M059J (cell line): ENCODE measurements around the gene ELMO2. TPM values are rescaled to one million over a fixed set of nuclear protein-coding genes. Genes with fewer than 3 reads are reported as not detected.

Experiments
- DNase-seq: peaks from one replicate; pipeline ENCODE4 v3.0.0-alpha.2; 2012; ENCODE audit warnings: low read depth
- total RNA-seq: library from RNA; depleted of rRNA; stranded (reverse); fragments of >200 nt; shearing (Covaris generic); gene quantifications from 2 replicates; pipeline ENCODE4 v1.2.3, GENCODE V29; 2014; rRNA removed

ELMO2 gene
- total RNA-seq, 1 experiment from 2014 or later = 54.9 TPM

DNA sequence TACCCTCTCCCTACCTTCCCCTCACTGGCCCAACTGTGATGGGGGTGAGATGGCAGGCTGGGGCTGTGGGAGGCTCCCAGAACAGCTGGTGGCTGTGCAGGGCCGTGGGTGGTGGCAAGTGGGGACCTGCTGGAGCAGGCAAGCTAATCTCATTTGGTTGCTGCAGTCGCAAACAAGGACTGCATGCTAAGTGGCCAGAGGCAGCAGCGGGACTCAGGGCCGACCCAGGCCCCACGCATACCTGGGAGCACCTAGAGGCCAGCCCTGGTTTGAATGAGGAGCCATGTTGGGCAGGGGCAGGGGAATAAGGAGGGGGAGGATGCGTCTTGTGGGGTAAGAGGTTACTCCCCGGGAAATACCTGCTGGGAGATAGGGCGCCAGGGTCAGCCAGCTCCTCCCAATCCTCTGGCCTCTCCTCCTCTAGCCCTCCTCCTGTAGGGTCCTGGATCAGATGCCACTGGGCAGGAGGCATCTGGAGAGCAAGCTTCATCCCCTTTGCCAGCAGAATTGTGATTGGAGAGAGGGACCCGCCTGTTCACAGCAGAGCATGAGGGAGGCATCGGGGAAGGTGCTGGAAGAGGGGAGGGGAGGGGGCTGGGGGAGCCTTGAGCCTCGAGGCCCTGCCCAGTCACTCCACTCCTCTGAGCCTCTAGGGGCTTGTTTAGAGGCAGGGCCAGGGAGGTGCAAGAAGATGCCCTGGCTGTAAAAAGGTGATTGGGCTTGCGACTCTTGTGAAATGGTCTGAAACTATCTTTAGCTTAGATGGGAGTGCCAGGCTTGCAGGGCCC lies 73.8 kb downstream of the ELMO2 start:
- DNase-seq = no peak

DNA sequence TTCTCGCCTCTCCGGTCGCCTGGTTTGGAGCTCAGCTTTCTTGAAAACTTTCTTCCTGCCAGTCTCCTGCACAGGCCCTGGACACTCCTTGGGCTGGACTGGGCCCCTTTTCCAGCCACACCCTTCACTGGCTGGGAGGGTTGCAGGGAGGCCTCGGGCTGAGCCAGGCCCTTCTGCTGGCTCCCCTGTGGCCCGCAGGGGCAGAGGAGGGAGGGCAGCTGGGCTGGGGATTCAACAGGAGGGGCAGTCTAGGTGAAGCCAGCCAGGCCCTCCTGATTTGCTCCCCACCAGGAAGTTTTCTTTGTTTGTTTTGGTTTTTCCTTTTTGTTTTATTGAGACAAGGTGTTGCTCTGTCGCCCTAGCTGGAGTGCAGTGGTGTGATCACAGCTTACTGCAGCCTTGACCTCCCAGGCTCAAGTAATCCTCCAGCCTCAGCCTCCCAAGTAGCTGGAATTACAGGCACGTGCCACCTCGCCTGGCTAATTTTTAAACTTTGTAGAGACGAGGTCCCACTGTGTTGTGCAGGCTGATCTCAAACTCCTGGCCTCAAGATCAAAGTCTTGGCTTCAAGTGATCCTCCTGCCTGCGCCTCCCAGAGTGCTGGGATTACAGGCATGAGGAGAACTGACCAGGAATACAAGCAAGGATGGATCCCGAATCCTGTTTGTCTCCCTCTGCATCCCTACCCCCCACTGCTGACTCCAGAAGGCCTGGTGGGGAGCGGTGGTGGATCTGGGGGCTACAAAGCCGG lies 74.6 kb downstream of the ELMO2 start:
- DNase-seq = no peak

DNA sequence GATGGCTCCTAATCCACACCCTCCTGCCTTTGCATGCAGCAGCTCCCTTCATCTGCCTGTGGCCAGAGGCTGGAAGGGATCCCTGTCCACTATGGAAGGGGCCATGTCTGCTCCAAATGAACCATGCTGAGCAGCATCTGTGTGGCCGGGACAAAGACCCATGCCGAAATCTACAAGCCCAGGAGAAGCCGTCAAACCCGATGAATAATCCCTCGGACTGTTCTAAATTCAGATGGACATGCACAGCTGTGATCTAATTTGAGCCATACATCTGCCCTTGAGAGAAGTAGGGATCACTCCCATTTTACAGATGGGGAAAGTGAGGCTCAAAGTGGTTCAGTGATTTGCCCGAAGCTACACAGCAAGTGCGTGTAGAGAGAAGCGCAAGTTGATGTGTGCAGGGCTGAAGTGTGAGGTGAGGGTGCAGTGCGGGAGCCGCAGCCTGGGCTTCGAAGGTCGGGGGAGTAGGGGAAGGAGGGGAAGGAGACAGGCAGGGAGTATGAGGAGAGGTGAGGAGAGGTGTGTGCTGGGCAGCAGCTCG lies 75.5 kb downstream of the ELMO2 start:
- no peak for DNase-seq

DNA sequence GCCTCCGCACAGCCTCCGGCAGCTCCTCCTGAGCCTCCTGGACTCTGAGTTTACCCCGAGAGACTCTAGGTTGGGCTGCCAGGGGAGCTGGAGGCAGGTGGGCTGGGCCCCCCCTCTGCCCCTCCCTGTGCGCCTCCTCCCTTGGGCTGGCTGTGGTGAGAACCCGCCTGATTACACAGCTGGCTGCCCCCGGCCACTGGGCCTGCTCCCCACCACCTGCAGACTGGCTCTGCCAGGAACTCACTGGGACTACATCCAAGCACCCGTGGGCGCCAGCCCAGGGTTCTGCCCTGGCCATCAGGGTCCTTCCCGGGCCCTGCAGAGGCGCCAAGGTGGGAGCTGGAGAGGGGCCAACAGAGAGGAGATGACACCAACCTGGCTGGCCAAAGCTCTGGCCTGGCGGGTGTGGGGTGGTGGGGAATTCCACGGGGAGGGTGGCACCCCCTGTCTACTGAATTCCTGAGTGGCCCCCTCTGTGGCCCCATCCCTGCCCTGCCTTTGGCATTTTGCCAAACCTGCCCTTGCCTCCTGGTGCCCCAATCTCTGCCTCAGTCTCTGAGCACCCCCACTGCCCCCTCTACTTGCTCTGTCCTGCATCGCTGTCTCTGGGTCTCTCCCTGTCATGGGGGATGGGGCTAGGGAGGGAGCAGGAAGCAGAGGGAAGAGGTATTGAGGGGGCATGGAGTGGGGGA lies 76.2 kb downstream of the ELMO2 start:
- no peak for DNase-seq

DNA sequence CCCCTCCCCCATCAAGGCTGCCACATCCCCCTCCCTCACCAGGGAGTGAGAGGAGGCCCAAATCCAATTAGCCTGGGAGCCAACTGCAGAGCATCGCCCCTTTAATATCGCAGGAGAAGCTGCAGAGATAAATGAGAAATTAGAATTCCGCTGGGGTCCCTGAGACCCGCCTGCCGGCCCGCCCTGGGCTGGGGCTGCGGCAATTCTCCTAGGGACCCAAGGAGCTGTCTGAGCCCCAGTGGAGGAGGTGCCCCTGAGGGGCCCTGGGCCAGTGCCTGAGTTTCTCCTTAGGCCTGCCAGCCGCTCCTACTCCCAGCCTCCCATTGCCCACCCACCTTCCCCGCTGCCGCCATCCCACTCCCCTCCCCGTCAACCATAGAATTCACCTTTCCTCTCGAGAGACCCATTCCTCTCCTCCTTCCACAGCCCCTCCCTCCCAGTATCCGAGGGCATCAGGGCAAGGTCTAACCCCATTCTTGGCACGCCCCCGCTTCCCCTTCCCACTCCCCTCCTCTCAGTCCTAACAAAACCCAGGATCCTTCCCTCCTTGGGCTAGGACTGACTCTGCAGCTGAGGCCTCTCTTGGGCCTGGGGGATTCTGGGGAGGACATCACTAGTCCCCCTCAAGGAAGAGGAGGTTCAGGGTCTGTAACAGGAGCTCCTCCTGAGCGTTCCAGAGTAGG lies 78.1 kb downstream of the ELMO2 start:
- no peak for DNase-seq

DNA sequence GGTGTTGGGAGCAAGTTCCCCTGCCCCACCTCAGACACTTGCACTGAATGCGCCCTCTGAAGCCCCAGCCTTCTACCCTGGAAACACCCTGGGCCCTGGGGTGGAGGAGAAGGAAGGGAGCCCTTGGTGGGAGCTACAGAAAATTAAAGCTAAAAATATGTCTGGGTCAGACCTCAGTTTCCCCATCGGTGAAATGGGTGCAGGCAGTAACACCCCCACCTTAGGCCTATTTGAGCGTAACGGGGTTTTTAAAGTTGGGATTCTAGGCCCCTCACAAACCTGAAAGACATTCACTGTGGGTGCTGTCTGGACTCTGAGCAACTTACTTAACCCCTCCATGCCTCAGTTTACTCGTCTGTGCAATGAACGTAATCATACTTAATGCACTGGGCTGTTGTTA lies 78.9 kb downstream of the ELMO2 start:
- no peak for DNase-seq

DNA sequence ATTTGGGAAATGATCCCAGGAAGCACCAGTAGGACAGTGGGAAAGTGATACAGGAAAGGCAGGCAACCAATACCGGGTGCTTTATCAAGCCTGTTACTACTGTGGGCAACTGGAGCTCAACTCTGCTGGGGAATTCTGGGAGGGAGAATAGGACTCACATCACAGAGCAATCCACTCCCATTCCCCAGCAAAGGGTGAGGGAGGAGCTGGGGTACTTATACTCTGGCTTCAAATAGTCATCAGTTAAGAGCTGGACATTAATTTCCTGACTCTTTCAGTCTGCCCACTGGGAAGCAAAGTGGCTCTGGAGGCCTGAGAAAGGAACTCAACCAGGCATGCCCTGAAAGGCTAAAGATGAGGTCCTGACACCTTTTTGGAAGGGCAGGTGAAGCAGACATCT lies 80.6 kb downstream of the ELMO2 start:
- DNase-seq = no peak

DNA sequence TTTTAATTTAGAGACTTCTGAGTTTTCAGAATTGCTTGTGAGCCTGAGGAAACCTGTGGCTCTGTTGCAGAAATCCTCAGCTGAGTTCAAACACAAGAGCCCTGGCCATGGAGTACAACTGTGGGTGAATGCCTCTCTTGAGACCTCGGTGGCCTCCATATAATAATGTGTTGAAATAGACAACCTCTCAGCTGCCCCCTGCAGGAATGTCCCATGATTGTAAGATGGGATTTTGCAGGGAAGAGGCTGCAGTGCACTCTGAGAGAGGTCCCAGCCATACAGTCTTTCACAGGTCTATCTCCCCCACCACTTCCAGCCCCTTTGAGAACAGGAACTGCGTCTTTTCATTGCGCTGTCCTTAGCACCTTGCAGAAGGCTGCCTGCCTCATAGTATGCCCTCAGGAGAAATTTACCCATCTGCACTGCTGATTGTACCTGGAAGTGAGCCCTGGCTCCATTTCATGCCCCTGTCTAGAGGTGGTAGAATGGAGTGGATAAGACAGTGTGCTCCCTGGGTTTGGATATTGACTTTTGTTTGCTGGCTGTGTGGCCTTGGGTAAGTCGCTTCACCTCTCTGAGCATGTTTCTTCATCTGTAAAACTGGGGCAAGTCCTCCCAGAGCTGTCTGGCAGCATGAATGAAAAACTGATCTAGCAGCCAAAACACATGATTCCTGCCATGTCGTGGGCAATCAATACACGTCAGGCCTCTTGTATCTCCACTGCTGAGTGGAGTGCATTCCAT lies 81.3 kb downstream of the ELMO2 start:
- DNase-seq = peak; percentile 47

DNA sequence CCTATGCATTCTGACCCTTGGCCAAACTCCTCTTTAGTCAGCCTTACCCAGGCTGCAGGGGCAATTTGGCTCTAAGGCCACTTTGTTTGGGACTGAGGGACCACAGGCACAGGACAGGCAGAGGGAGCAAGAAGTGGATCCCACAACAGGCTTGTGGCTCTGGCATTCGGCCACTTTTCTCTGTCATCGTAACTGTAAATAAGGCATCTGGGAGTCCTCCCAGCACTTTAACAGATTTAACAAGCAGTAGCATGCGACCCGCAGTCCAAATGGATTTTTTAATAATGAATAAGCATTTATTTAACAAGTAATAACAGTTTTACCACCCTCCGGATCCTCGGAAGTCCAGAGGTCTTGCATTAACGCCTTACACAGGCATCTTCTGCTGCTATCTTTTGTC lies 82.0 kb downstream of the ELMO2 start:
- DNase-seq = peak; percentile 49

DNA sequence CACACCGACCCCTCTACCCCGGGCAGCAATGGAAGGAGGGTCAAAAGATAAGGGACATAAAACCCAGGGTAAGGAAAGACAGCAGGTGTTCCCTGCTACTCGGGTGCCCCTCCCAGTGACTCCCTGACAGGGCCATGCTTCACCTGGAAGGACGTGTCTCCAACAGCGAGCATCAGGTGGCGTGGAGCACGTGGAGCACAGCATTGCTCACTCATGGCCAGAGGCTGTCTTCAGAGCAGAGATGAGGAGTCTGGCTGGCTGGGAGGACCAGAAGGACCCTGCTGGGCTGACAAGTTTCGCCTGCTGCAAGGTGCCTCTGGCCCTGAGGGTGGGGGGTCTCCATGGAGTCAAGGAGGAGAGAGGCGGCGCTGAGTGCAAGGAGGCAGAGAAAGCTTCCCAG lies 82.9 kb downstream of the ELMO2 start:
- no peak for DNase-seq

DNA sequence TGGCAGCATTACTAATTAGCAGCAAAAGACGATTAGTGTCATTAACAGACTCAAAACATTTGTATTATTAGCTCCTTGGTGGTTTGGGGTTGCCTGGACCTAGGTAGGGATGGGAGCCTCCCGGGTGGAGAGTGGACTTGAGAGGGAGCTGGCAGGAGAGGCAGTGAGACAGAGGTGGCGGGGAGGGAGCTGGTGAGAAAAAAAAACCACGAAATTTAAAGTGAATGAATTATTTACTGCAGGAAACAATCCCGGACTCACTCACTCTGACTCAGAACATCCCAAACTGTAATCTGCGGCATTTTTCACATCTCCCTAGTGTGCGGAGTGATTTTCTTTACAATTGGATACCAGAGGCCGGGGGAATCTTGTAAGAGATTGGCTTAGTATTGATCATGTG lies 83.8 kb downstream of the ELMO2 start:
- DNase-seq = no peak

DNA sequence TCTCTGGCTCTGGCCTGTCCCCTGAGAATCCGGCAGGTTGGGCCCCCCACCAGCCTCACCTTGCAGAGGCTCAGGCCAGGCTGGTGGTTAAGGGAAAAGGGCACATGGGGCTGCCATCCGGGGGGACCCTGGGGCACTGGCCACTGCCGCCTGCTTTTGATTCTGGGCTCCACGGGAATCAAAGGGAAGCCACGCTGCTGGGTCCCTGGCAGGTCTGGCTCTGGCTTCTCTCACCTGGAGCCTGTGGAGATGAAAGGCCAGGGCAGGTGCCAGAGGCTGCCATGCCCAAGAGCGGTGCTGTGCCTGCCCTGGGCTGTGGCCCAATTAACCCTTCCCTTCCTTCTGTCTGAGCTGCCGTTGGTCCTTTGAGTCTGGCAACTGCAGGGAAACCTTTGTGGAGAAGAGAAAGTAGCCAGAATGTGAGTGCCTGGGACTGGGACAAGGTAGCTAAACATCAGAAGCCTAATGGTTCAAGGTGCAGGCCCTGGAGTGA lies 88.7 kb downstream of the ELMO2 start:
- DNase-seq = no peak

DNA sequence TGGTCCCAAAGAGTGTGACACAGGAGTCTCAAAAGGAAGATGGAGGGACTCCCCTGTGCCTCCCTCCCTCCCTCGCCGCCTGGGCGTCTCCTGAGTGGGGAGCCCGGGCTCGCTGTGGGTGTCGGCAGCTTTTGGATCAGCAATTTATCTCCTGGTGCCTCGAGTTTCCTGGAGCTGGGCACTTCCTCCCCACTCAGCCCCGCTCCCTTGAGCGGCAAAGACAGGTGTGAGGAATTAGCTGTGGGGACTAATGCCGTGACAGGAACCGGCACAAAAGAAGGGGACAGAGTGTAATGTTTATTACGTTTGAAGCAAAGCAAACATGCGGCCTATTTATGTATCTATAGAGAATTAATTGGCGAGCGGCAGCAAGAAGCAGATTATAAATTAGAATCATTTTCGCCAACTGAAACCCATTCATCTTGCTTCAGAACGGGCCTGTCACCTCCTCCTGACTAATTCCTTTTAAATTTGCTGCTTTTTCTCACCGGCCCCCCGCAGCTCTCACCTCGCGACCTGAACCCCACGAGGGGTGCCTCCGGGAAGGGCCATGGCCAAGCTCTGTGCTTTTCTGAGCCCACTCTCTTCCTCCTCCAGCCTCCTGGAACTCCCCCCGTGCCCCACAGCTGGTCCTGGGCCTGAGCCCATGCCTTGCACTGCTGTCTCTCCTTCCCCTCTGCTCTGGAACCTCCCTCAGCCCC lies 89.3 kb downstream of the ELMO2 start:
- DNase-seq = no peak

Other genes with a start within 250 kb of the ELMO2 start
- gene CDH22, start 98.1 kb downstream of the ELMO2 start, total RNA-seq = not detected in 2 replicates
- 1.0 and 1.9 TPM in 2 replicates for gene ZNF334, start 106.9 kb upstream of the ELMO2 start, total RNA-seq
- gene OCSTAMP, start 144.0 kb upstream of the ELMO2 start, total RNA-seq = not detected in 2 replicates
- not detected in 2 replicates for gene SLC13A3, start 244.8 kb upstream of the ELMO2 start, total RNA-seq